Epithelial cell of proximal tubule (primary cell): Measurements from ENCODE around the gene MTUS2. TPM values are rescaled to one million over a fixed set of nuclear protein-coding genes. Genes with fewer than 3 reads are reported as not detected.

Source experiments
- DNase-seq: peaks from one replicate; pipeline ENCODE4 v3.0.0-alpha.2; 2011; ENCODE audit warnings: low read depth
- H3K4me3 ChIP-seq: 2 replicates; pipeline ENCODE4 v1.5.1; 2011; ENCODE audit warnings: low read depth, mild to moderate bottlenecking, low read length
- CTCF ChIP-seq: conservative IDR thresholded peaks from 2 replicates; pipeline ENCODE4 v1.5.1; 2012; ENCODE audit warnings: low read depth, mild to moderate bottlenecking, low read length
- total RNA-seq: library from RNA; depleted of rRNA; stranded (reverse); fragments of >200 nt; gene quantifications from 2 replicates; pipeline ENCODE4 v1.2.3, GENCODE V29; 2015

MTUS2 gene
- total RNA-seq, 1 donor from 2014 or later = not detected

GRCh38 chr13:29065142-29065541 lies 245.0 kb downstream of the MTUS2 start:
- H3K4me3 ChIP-seq = no peak overlapping the region
- no peak for DNase-seq
- no peak for TF ChIP-seq CTCF

- no peak overlapping the region for H3K4me3 ChIP-seq
- no peak for DNase-seq
- no peak for TF ChIP-seq CTCF
Measured at GRCh38 chr13:29067306-29067945, 247.3 kb downstream of the MTUS2 start.

- no peak for TF ChIP-seq CTCF
- DNase-seq = no peak
- H3K4me3 ChIP-seq = no peak overlapping the region
Measured at GRCh38 chr13:29073755-29074154, 253.6 kb downstream of the MTUS2 start.

- no peak overlapping the region for H3K4me3 ChIP-seq
- DNase-seq = no peak
- no peak for TF ChIP-seq CTCF
Measured at GRCh38 chr13:29077051-29077813, 257.1 kb downstream of the MTUS2 start.

GRCh38 chr13:29081036-29081435 lies 260.9 kb downstream of the MTUS2 start:
- no peak for TF ChIP-seq CTCF
- DNase-seq = no peak
- no peak overlapping the region for H3K4me3 ChIP-seq

- no peak overlapping the region for H3K4me3 ChIP-seq
- DNase-seq = no peak
- TF ChIP-seq CTCF = no peak
Measured at GRCh38 chr13:29081697-29082440, 261.7 kb downstream of the MTUS2 start.
